CD14-positive monocyte (primary cell): ENCODE results near the gene ZSCAN5A. TPM values are rescaled to one million over a fixed set of nuclear protein-coding genes. Genes with fewer than 3 reads are reported as not detected.

Experiments used
- DNase-seq, 3 donors: peaks; one replicate each; pipeline ENCODE4 v3.0.0-alpha.2; 2011 to 2022
- H2AFZ ChIP-seq: 2 replicates; pipeline ENCODE4 v1.6.0; 2012; ENCODE audit warnings: mild to moderate bottlenecking, low read depth, low read length, inconsistent platforms; ENCODE audit not compliant: insufficient read depth, poor library complexity, severe bottlenecking
- H3K27ac ChIP-seq, 2 donors: 1 replicate in 1 of 2; 2 replicates in 1 of 2; pipeline ENCODE4 v1.5.1; 2012 to 2013; ENCODE audit warnings: low read length in 2 of 2, control low read depth in 1 of 2, inconsistent platforms in 1 of 2, low read depth in 1 of 2, mild to moderate bottlenecking in 1 of 2
- H3K27me3 ChIP-seq, 2 donors: one replicate each; pipeline versions ENCODE4 v1.6.0 to v1.6.1; 2011 to 2013; ENCODE audit warnings: low read length in 2 of 2; ENCODE audit not compliant: control insufficient read depth in 2 of 2, insufficient read depth in 2 of 2
- H3K36me3 ChIP-seq, 2 donors: replicated peaks in 1 of 2; 1 replicate in 1 of 2; 2 replicates in 1 of 2; pipeline versions ENCODE4 v1.5.1 to v1.6.1; 2012 to 2013; ENCODE audit warnings: low read length in 2 of 2, control low read depth in 1 of 2, inconsistent platforms in 1 of 2, mild to moderate bottlenecking in 1 of 2; ENCODE audit not compliant: insufficient read depth in 2 of 2, control insufficient read depth in 1 of 2
- H3K4me1 ChIP-seq, 2 donors: 1 replicate in 1 of 2; 2 replicates in 1 of 2; pipeline versions ENCODE4 v1.5.1 to v1.6.1; 2012 to 2013; ENCODE audit warnings: low read length in 2 of 2, control low read depth in 1 of 2, inconsistent platforms in 1 of 2, mild to moderate bottlenecking in 1 of 2, moderate library complexity in 1 of 2; ENCODE audit not compliant: insufficient read depth in 2 of 2, control insufficient read depth in 1 of 2
- H3K4me2 ChIP-seq: replicated peaks from 2 replicates; pipeline ENCODE3; 2012; ENCODE audit warnings: low read length, moderate library complexity, mild to moderate bottlenecking; ENCODE audit not compliant: poor library complexity, severe bottlenecking; ENCODE audit errors: extremely low read depth
- H3K4me3 ChIP-seq, 3 experiments: fragments of 200-600 bp in 1 of 3; sonication (generic) in 1 of 3; replicated peaks in 1 of 3; 1 replicate in 2 of 3; 2 replicates in 1 of 3; pipeline ENCODE4 v1.5.1; 2011 to 2013; ENCODE audit warnings: low read length in 3 of 3, mild to moderate bottlenecking in 3 of 3, control low read depth in 2 of 3, low read depth in 2 of 3, inconsistent platforms in 1 of 3, moderate library complexity in 1 of 3
- H3K79me2 ChIP-seq: 2 replicates; pipeline ENCODE4 v1.6.0; 2012; ENCODE audit warnings: mild to moderate bottlenecking, control low read depth, inconsistent platforms, low read length, moderate library complexity; ENCODE audit not compliant: insufficient read depth
- H3K9ac ChIP-seq: 2 replicates; pipeline ENCODE4 v1.6.0; 2017; ENCODE audit warnings: low read length, mild to moderate bottlenecking; ENCODE audit not compliant: insufficient read depth, poor library complexity, severe bottlenecking
- H3K9me3 ChIP-seq, 2 donors: replicated peaks in 1 of 2; 1 replicate in 1 of 2; 2 replicates in 1 of 2; pipeline versions ENCODE4 v1.5.1 to v1.6.1; 2012 to 2013; ENCODE audit warnings: low read length in 2 of 2, control low read depth in 1 of 2; ENCODE audit not compliant: control insufficient read depth in 1 of 2, insufficient read depth in 1 of 2
- H4K20me1 ChIP-seq: 2 replicates; pipeline ENCODE4 v1.6.0; 2012; ENCODE audit warnings: mild to moderate bottlenecking, low read length, control low read depth, moderate library complexity; ENCODE audit not compliant: insufficient read depth
- H3K27ac Mint-ChIP-seq, 7 donors: one replicate each; pipeline ENCODE4 v1.8.0; 2020; ENCODE audit warnings: mild to moderate bottlenecking in 7 of 7, mixed read lengths in 7 of 7, moderate library complexity in 6 of 7, inconsistent platforms in 2 of 7
- H3K27me3 Mint-ChIP-seq, 3 donors: one replicate each; pipeline ENCODE4 v1.8.0; 2021 to 2022; ENCODE audit warnings: low read depth in 3 of 3, mild to moderate bottlenecking in 3 of 3, mixed read lengths in 3 of 3, moderate library complexity in 3 of 3, inconsistent platforms in 1 of 3
- H3K36me3 Mint-ChIP-seq, 2 donors: one replicate each; pipeline ENCODE4 v1.8.0; 2020; ENCODE audit warnings: mixed read lengths in 2 of 2, inconsistent platforms in 1 of 2, mild to moderate bottlenecking in 1 of 2
- H3K4me1 Mint-ChIP-seq: one replicate; pipeline ENCODE4 v1.8.0; 2020; ENCODE audit warnings: mild to moderate bottlenecking, mixed read lengths
- H3K4me3 Mint-ChIP-seq, 2 donors: one replicate each; pipeline ENCODE4 v1.8.0; 2020; ENCODE audit warnings: mild to moderate bottlenecking in 2 of 2, mixed read lengths in 2 of 2, moderate library complexity in 1 of 2
- H3K9me3 Mint-ChIP-seq, 7 donors: one replicate each; pipeline ENCODE4 v1.8.0; 2020 to 2022; ENCODE audit warnings: mixed read lengths in 7 of 7, mild to moderate bottlenecking in 6 of 7, moderate library complexity in 6 of 7, inconsistent platforms in 2 of 7
- CTCF ChIP-seq: fragments of 200-600 bp; IDR thresholded peaks from one replicate; pipeline ENCODE4 v1.8.0; 2022; ENCODE audit warnings: antibody characterized with exemption, mild to moderate bottlenecking
- intact Hi-C, 2 donors: fragments of 100-400 bp; cut with micrococcal nuclease; formaldehyde crosslinking; loops; one replicate each; pipeline versions ENCODE4 v1.15.0 to v1.15.1; 2023
- polyA plus RNA-seq, 3 donors: library from polyadenylated mRNA; depleted of rRNA in 1 of 3; unstranded in 2 of 3; stranded (reverse) in 1 of 3; fragments of 300-500 nt in 2 of 3; fragments of >200 nt in 1 of 3; fragmentation: Illumina TruSeq in 2 of 3; gene quantifications; 1 replicate in 2 of 3; 2 replicates in 1 of 3; pipeline ENCODE4 v1.2.3, GENCODE V29; 2012 to 2021

The ZSCAN5A gene
- polyA plus RNA-seq, 3 donors, result 5.3 to 11.3 (median 6.3) TPM

GRCh38 chr19:56333506-56333905 is 18.9 kb upstream of the ZSCAN5A start:
- no peaks in the 10 kb centered on the region for H3K4me1 ChIP-seq
- Mint-ChIP-seq H3K4me3 (no peak overlapping the region), H3K4me1 (peaks cover 2% of the 10 kb centered on the region), H3K9me3 (peaks cover under 1 to 14% (median 8%) of the 10 kb centered on the region in 7 donors), H3K36me3 (no peaks in the 10 kb centered on the region), H3K27me3 (peaks cover 0 to 4% (median 0%) of the 10 kb centered on the region in 3 donors), H3K27ac (no peak overlapping the region)
- intact Hi-C loops, result loop anchor here (1.0 to 5.0 kb wide), 3 partner anchors 24 to 81 kb away; no protein-coding TSS in a partner anchor
- H3K4me2 ChIP-seq, result no peak overlapping the region
- peak; percentile 93 for TF ChIP-seq CTCF
- no peaks in the 10 kb centered on the region for H3K27me3 ChIP-seq
- no peaks in the 10 kb centered on the region for H3K79me2 ChIP-seq
- no peak overlapping the region for H3K9ac ChIP-seq
- no peak overlapping the region for H3K27ac ChIP-seq
- peak; percentile 65 to 76 (median 67) for DNase-seq
- H3K4me3 ChIP-seq, result no peak overlapping the region
- H3K36me3 ChIP-seq, result no peaks in the 10 kb centered on the region
- no peaks in the 10 kb centered on the region for H4K20me1 ChIP-seq
- H2AFZ ChIP-seq, result no peak overlapping the region
- peaks cover 4 to 9% of the 10 kb centered on the region in 2 donors for H3K9me3 ChIP-seq

GRCh38 chr19:56332695-56333094 is 18.1 kb upstream of the ZSCAN5A start:
- H3K27ac Mint-ChIP-seq, result no peak overlapping the region
- H3K9me3 ChIP-seq, result peaks cover 0 to 5% of the 10 kb centered on the region in 2 donors
- no peaks in the 10 kb centered on the region for H4K20me1 ChIP-seq
- H3K79me2 ChIP-seq, result no peaks in the 10 kb centered on the region
- no peaks in the 10 kb centered on the region for H3K27me3 ChIP-seq
- H3K36me3 ChIP-seq, result no peaks in the 10 kb centered on the region
- H3K4me1 ChIP-seq, result no peaks in the 10 kb centered on the region
- no peak overlapping the region for H3K4me3 ChIP-seq
- H2AFZ ChIP-seq, result no peak overlapping the region
- H3K4me2 ChIP-seq, result no peak overlapping the region
- H3K9ac ChIP-seq, result no peak overlapping the region
- no peak overlapping the region for H3K4me3 Mint-ChIP-seq
- no peak for TF ChIP-seq CTCF
- peaks cover 2% of the 10 kb centered on the region for H3K4me1 Mint-ChIP-seq
- no peak for DNase-seq
- H3K27ac ChIP-seq, result no peak overlapping the region
- no peaks in the 10 kb centered on the region for H3K36me3 Mint-ChIP-seq
- intact Hi-C loops, result loop anchor here (1.0 to 5.0 kb wide), 3 partner anchors 23 to 80 kb away; no protein-coding TSS in a partner anchor
- H3K27me3 Mint-ChIP-seq, result peaks cover 0 to 4% (median 0%) of the 10 kb centered on the region in 3 donors
- H3K9me3 Mint-ChIP-seq, result peaks cover 0 to 9% (median 7%) of the 10 kb centered on the region in 7 donors
